DOHH2 (cell line): ENCODE data around the gene TTC28.

Experiments
- H3F3A ChIP-seq: fragments of 200-600 bp; sonication (generic), shearing (Covaris generic); 2 replicates; pipeline ENCODE4 v1.6.0; 2016; ENCODE audit warnings: antibody characterized with exemption, mild to moderate bottlenecking; ENCODE audit not compliant: control insufficient read depth, insufficient read depth
- H3K27ac ChIP-seq: fragments of 200-600 bp; sonication (generic); 2 replicates; pipeline ENCODE4 v1.5.1; 2014; ENCODE audit warnings: low read depth, mild to moderate bottlenecking, low read length, moderate library complexity
- H3K27me3 ChIP-seq: fragments of 200-600 bp; sonication (generic); 2 replicates; pipeline ENCODE4 v1.6.1; 2014; ENCODE audit warnings: mild to moderate bottlenecking, low read length, mixed read lengths; ENCODE audit not compliant: control insufficient read depth
- H3K36me3 ChIP-seq: fragments of 200-600 bp; sonication (generic); 2 replicates; pipeline ENCODE4 v1.6.1; 2014; ENCODE audit warnings: mild to moderate bottlenecking, low read length, moderate library complexity, mixed read lengths; ENCODE audit not compliant: control insufficient read depth
- H3K4me1 ChIP-seq: fragments of 200-600 bp; sonication (generic); 2 replicates; pipeline ENCODE4 v1.6.1; 2014; ENCODE audit warnings: mild to moderate bottlenecking, low read length, mixed read lengths; ENCODE audit not compliant: control insufficient read depth
- H3K4me2 ChIP-seq: fragments of 200-600 bp; sonication (generic); 2 replicates; pipeline ENCODE4 v1.6.0; 2014; ENCODE audit warnings: mild to moderate bottlenecking, low read length, moderate library complexity
- H3K4me3 ChIP-seq: fragments of 200-600 bp; sonication (generic); 2 replicates; pipeline ENCODE4 v1.5.1; 2014; ENCODE audit warnings: mild to moderate bottlenecking, low read length, mixed read lengths
- H3K79me2 ChIP-seq: fragments of 200-600 bp; sonication (generic); 2 replicates; pipeline ENCODE4 v1.6.1; 2014; ENCODE audit warnings: mild to moderate bottlenecking, low read length, mixed read lengths; ENCODE audit not compliant: control insufficient read depth
- H3K9me2 ChIP-seq: fragments of 200-600 bp; sonication (generic); replicated peaks from 2 replicates; pipeline ENCODE4 v1.6.1; 2014; ENCODE audit warnings: mild to moderate bottlenecking, low read length, mixed read lengths; ENCODE audit not compliant: control insufficient read depth
- H3K9me3 ChIP-seq: fragments of 200-600 bp; sonication (generic); 2 replicates; pipeline ENCODE4 v1.6.1; 2014; ENCODE audit warnings: antibody characterized with exemption, low read length, mixed read lengths; ENCODE audit not compliant: control insufficient read depth, insufficient read depth
- H4K20me1 ChIP-seq: fragments of 200-600 bp; sonication (generic); 2 replicates; pipeline ENCODE4 v1.6.0; 2014; ENCODE audit warnings: low read depth, mild to moderate bottlenecking, antibody characterized with exemption, low read length, moderate library complexity; ENCODE audit not compliant: control insufficient read depth, insufficient read depth
- CTCF ChIP-seq: fragments of 200-600 bp; sonication (generic); IDR thresholded peaks from one replicate; pipeline ENCODE4 v1.5.1; 2014; ENCODE audit warnings: antibody characterized with exemption, mild to moderate bottlenecking, low read depth, low read length; ENCODE audit not compliant: poor library complexity, severe bottlenecking
- EZH2phosphoT487 ChIP-seq: fragments of 200-600 bp; sonication (generic); IDR thresholded peaks from 2 replicates; pipeline ENCODE4 v1.6.1; 2017; ENCODE audit warnings: borderline replicate concordance, mild to moderate bottlenecking, antibody characterized with exemption, low read length, moderate library complexity, mixed read lengths

TTC28 gene

GRCh38 chr22:28254396-28254795 is 425.2 kb downstream of the TTC28 start:
- no peaks in the 10 kb centered on the region for H3K79me2 ChIP-seq
- H3K4me2 ChIP-seq: no peak overlapping the region
- H3K9me3 ChIP-seq: no peaks in the 10 kb centered on the region
- no peaks in the 10 kb centered on the region for H3K4me1 ChIP-seq
- H3F3A ChIP-seq: no peaks in the 10 kb centered on the region
- no peak overlapping the region for H3K27ac ChIP-seq
- no peaks in the 10 kb centered on the region for H3K36me3 ChIP-seq
- H3K27me3 ChIP-seq: peaks cover 5% of the 10 kb centered on the region; the same call in 1 of the 2 replicates
- H3K4me3 ChIP-seq: no peak overlapping the region
- no peaks in the 10 kb centered on the region for H3K9me2 ChIP-seq
- TF ChIP-seq EZH2phosphoT487 (no peak), CTCF (no peak)
- H4K20me1 ChIP-seq: no peaks in the 10 kb centered on the region

- no peaks in the 10 kb centered on the region for H3K79me2 ChIP-seq
- TF ChIP-seq EZH2phosphoT487 (no peak), CTCF (no peak)
These were observed 427.1 kb downstream of the TTC28 start for GRCh38 chr22:28252539-28252938.

DNA sequence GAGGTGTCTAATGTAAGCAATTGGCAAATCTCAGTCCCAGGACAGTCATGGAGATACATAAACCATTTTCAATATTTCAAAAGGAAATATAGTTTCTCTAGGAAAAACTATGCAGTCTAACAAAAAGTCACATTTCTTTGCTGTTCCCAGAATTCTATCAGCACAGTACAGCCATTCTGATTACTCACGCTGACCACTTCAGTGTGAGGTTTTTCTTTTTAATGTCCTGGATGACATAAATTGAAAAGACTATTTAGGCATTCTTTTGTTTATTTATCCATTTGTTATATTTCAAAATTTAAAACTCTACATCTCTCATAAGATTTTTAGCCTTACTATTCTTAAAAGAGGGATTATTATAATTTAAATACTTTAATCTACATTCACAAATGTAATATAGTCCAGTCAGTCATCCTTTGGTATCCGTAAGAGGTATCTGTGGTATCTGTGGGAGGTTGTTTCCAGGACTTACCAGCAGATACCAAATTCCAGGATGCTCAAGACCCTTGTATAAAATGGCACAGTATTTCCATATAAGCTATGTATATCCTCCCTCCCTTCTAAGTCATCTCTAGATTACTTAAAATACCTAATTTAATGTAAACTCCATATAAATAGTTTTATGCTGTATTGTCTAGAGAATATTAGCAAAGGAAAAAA is 429.5 kb downstream of the TTC28 start:
- no peaks in the 10 kb centered on the region for H4K20me1 ChIP-seq
- no peak overlapping the region for H3K4me2 ChIP-seq
- H3K9me2 ChIP-seq: no peaks in the 10 kb centered on the region
- H3K79me2 ChIP-seq: no peaks in the 10 kb centered on the region
- H3K27ac ChIP-seq: no peak overlapping the region
- H3K4me1 ChIP-seq: no peaks in the 10 kb centered on the region
- TF ChIP-seq CTCF (no peak), EZH2phosphoT487 (no peak)
- no peaks in the 10 kb centered on the region for H3F3A ChIP-seq
- no peaks in the 10 kb centered on the region for H3K36me3 ChIP-seq
- H3K27me3 ChIP-seq: peaks cover 24% of the 10 kb centered on the region; the same call in 1 of the 2 replicates
- H3K9me3 ChIP-seq: no peaks in the 10 kb centered on the region
- no peak overlapping the region for H3K4me3 ChIP-seq

More at GRCh38 chr22:28252539-28252938, 427.1 kb downstream of the TTC28 start:
- H3F3A ChIP-seq: no peaks in the 10 kb centered on the region
- H3K27ac ChIP-seq: no peak overlapping the region
- H3K4me3 ChIP-seq: no peak overlapping the region
- no peaks in the 10 kb centered on the region for H4K20me1 ChIP-seq
- no peaks in the 10 kb centered on the region for H3K9me2 ChIP-seq
- H3K4me2 ChIP-seq: no peak overlapping the region
- no peaks in the 10 kb centered on the region for H3K4me1 ChIP-seq
- no peaks in the 10 kb centered on the region for H3K36me3 ChIP-seq
- peaks cover 8% of the 10 kb centered on the region; the same call in 1 of the 2 replicates for H3K27me3 ChIP-seq
- H3K9me3 ChIP-seq: no peaks in the 10 kb centered on the region
